Vagina (tissue), 2 donors: ENCODE measurements around the gene VPS45.
"Not testable (repeated sequence)": the region's sequence is repeated elsewhere in the genome, so short reads cannot be mapped to it uniquely, and the experiment has no call there.

Experiments
- POLR2AphosphoS5 ChIP-seq, 2 donors: sonication (generic); formaldehyde crosslinking; IDR thresholded peaks; one replicate each; pipeline ENCODE4 v1.9.0; 2017; ENCODE audit warnings: antibody characterized with exemption in 2 of 2, mild to moderate bottlenecking in 2 of 2, low read depth in 1 of 2; ENCODE audit not compliant: insufficient read depth in 1 of 2
- TF ChIP-seq, protein P1 (sequence below), 3 experiments: fragments of 450-650 bp in 2 of 3; fragments of 200-600 bp in 1 of 3; sonication (generic) in 1 of 3; IDR thresholded peaks; one replicate each; pipeline ENCODE4 v1.5.1; 2017 to 2019; ENCODE audit warnings: antibody characterized with exemption in 3 of 3, mild to moderate bottlenecking in 2 of 3, moderate library complexity in 2 of 3

DNA sequence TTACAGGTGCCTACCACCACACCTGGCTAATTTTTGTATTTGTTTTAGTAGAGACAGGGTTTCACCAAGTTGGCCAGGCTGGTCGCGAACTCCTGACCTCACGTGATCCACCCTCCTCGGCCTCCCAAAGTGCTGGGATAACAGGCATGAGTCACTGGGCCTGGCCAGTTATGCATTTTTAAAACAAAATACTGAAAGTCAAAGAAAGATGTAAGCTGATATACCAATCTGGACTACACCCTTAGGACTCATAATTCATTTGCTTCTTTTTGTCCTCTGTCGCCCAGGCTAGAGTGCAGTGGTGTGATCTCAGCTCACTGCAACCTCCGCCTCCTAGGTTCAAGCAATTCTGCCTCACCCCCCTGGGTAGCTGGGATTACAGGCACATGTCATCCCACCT, 67.8 kb downstream of the VPS45 start:
- TF ChIP-seq, protein P1, sequence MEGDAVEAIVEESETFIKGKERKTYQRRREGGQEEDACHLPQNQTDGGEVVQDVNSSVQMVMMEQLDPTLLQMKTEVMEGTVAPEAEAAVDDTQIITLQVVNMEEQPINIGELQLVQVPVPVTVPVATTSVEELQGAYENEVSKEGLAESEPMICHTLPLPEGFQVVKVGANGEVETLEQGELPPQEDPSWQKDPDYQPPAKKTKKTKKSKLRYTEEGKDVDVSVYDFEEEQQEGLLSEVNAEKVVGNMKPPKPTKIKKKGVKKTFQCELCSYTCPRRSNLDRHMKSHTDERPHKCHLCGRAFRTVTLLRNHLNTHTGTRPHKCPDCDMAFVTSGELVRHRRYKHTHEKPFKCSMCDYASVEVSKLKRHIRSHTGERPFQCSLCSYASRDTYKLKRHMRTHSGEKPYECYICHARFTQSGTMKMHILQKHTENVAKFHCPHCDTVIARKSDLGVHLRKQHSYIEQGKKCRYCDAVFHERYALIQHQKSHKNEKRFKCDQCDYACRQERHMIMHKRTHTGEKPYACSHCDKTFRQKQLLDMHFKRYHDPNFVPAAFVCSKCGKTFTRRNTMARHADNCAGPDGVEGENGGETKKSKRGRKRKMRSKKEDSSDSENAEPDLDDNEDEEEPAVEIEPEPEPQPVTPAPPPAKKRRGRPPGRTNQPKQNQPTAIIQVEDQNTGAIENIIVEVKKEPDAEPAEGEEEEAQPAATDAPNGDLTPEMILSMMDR (IDR thresholded peaks at IDR 0.05): not testable (repeated sequence)
- not testable (repeated sequence) for TF ChIP-seq POLR2AphosphoS5 (IDR thresholded peaks at IDR 0.05; ENCODE audit: insufficient read depth in 1 of 2, low read depth in 1 of 2)
